ENCODE data around the gene ZSWIM9. TPM values are rescaled to one million over a fixed set of nuclear protein-coding genes. Genes with fewer than 3 reads are reported as not detected.
A peak's percentile ranks its signal among the peaks of the same experiment; 100 is the strongest.
"Not testable (repeated sequence)": the region's sequence is repeated elsewhere in the genome, so short reads cannot be mapped to it uniquely, and the experiment has no call there.

The ZSWIM9 gene
- total RNA-seq, 2 donors from 2014 or later: 10.6 to 13.1 TPM

- not testable (repeated sequence) for H3K27me3 Mint-ChIP-seq (ENCODE audit: low read depth); H3K9me3 Mint-ChIP-seq
- H3K27ac Mint-ChIP-seq: peak overlapping the region; percentile 87
- ATAC-seq (replicated peaks in 1 of 2): peak in 1 of 2 donors; percentile 50
- H3K36me3 Mint-ChIP-seq (ENCODE audit: insufficient read depth in 2 of 2): peaks cover 30 to 41% of the 10 kb centered on the region in 2 donors
- peak in 1 of 2 donors; percentile 55 for DNase-seq
- peak overlapping the region in 1 of 2 donors; percentile 75 for H3K4me3 Mint-ChIP-seq
- peaks cover 63% of the 10 kb centered on the region for H3K4me1 Mint-ChIP-seq (ENCODE audit: low read depth)
Observed at GRCh38 chr19:48241771-48242170, 71.3 kb downstream of the ZSWIM9 start.

GRCh38 chr19:48244281-48244680 lies 73.8 kb downstream of the ZSWIM9 start:
- Mint-ChIP-seq H3K4me1 (ENCODE audit: low read depth) (peaks cover 66% of the 10 kb centered on the region), H3K4me3 (peak overlapping the region; percentile 87 to 88), H3K27ac (peak overlapping the region; percentile 47), H3K36me3 (ENCODE audit: insufficient read depth in 2 of 2) (peaks cover 25 to 51% of the 10 kb centered on the region in 2 donors), H3K27me3 (ENCODE audit: low read depth) (no peaks in the 10 kb centered on the region), H3K9me3 (no peaks in the 10 kb centered on the region)
- peak; percentile 84 to 91 for ATAC-seq (replicated peaks in 1 of 2)
- DNase-seq: peak; percentile 42 to 55

GRCh38 chr19:48246101-48246500 lies 75.6 kb downstream of the ZSWIM9 start:
- peak overlapping the region; percentile 53 to 78 for H3K4me3 Mint-ChIP-seq

GRCh38 chr19:48247212-48247611 lies 76.7 kb downstream of the ZSWIM9 start:
- peak overlapping the region; percentile 83 for H3K27ac Mint-ChIP-seq

More at GRCh38 chr19:48246101-48246500, 75.6 kb downstream of the ZSWIM9 start:
- DNase-seq (no peak), ATAC-seq (replicated peaks in 1 of 2) (no peak)
- Mint-ChIP-seq H3K4me1 (ENCODE audit: low read depth) (peaks cover 70% of the 10 kb centered on the region), H3K27me3 (ENCODE audit: low read depth) (no peaks in the 10 kb centered on the region), H3K9me3 (no peaks in the 10 kb centered on the region), H3K36me3 (ENCODE audit: insufficient read depth in 2 of 2) (peaks cover 20 to 37% of the 10 kb centered on the region in 2 donors), H3K27ac (peak overlapping the region; percentile 83)

More at GRCh38 chr19:48247212-48247611, 76.7 kb downstream of the ZSWIM9 start:
- ATAC-seq (replicated peaks in 1 of 2): no peak
- no peak for DNase-seq
- peaks cover 72% of the 10 kb centered on the region for H3K4me1 Mint-ChIP-seq (ENCODE audit: low read depth)
- peak overlapping the region; percentile 60 to 78 for H3K4me3 Mint-ChIP-seq
- no peaks in the 10 kb centered on the region for H3K27me3 Mint-ChIP-seq (ENCODE audit: low read depth)
- peaks cover 15 to 30% of the 10 kb centered on the region in 2 donors for H3K36me3 Mint-ChIP-seq (ENCODE audit: insufficient read depth in 2 of 2)
- no peaks in the 10 kb centered on the region for H3K9me3 Mint-ChIP-seq

Other genes starting within 250 kb of the ZSWIM9 start
- not detected for gene BSPH1, start 178.5 kb upstream of the ZSWIM9 start, total RNA-seq
- not detected for gene ELSPBP1, start 176.0 kb upstream of the ZSWIM9 start, total RNA-seq
- not detected for gene CABP5, start 126.6 kb upstream of the ZSWIM9 start, total RNA-seq
- 10 to 100 TPM; 13.7 to 23.9 TPM for gene PLA2G4C, start 59.9 kb upstream of the ZSWIM9 start, total RNA-seq
- gene LIG1, start 336 bp upstream of the ZSWIM9 start, total RNA-seq: 100 to 1,000 TPM; 156 to 212 TPM
- 100 to 1,000 TPM; 166 to 201 TPM for gene CARD8, start 85.2 kb downstream of the ZSWIM9 start, total RNA-seq
- gene ZNF114, start 99.4 kb downstream of the ZSWIM9 start, total RNA-seq: under 1 TPM in 1 of 2 donors, not detected in 1; 0.14 TPM
- 100 to 1,000 TPM; 150 to 174 TPM for gene EMP3, start 154.9 kb downstream of the ZSWIM9 start, total RNA-seq
- gene TMEM143, start 193.3 kb downstream of the ZSWIM9 start, total RNA-seq: 10 to 100 TPM; 20.9 to 26.2 TPM
- gene SYNGR4, start 193.7 kb downstream of the ZSWIM9 start, total RNA-seq: under 1 TPM; 0.25 to 0.34 TPM
- 100 to 1,000 TPM; 101 to 103 TPM for gene KDELR1, start 220.9 kb downstream of the ZSWIM9 start, total RNA-seq
- under 1 TPM; 0.39 to 0.46 TPM for gene GRIN2D, start 223.0 kb downstream of the ZSWIM9 start, total RNA-seq

All from activated T-cell treated with anti-CD3 and anti-CD28 coated beads, Interleukin-2, amount 50 U/mL, for 72 hours (primary cell).